Choroid plexus epithelial cell (primary cell): ENCODE measurements around the gene RCAN3.
A peak's percentile ranks its signal among the peaks of the same experiment; 100 is the strongest.

ENCODE experiments used
- DNase-seq: peaks from one replicate; pipeline ENCODE4 v3.0.0-alpha.2; 2010; ENCODE audit warnings: low read depth
- H3K4me3 ChIP-seq: 2 replicates; pipeline ENCODE4 v1.5.1; 2011; ENCODE audit warnings: low read depth, mild to moderate bottlenecking, control low read depth, low read length, moderate library complexity
- CTCF ChIP-seq: conservative IDR thresholded peaks from 2 replicates; pipeline ENCODE4 v1.5.1; 2011; ENCODE audit warnings: low read depth, mild to moderate bottlenecking, control low read depth, inconsistent platforms, low read length, moderate library complexity

RCAN3 gene

GRCh38 chr1:24566236-24566867, 63.7 kb downstream of the RCAN3 start:
- no peak overlapping the region for H3K4me3 ChIP-seq
- TF ChIP-seq CTCF: no peak
- peak; percentile 32 for DNase-seq

DNA sequence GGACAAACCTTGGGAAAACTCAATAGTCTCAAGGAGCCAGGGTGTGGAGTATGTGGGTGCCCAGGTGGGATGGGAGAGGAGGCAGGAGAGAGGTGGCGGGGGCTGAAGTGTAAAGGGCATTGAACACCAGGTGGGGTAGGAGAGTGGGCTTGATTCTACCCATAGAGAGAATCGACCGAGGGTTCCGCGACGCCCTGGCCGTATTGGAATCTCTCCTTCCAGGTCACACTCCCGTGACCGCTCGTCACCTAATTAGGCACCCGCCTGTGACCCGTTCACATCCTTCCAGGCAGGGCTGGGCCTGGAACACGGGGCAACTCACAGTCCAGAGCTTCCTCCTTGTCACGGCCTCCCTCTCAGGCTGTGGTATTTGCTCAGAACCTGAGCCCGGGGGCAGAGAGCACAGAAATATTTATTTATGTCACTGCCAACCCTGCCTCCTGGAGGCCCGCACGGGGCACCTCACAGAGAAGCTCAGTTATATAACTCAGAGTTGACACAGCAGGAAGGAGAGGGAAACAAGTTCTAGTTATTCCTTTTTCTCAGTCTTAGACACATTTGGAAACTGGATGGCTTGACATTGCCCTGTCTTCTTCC, 65.3 kb downstream of the RCAN3 start:
- no peak overlapping the region for H3K4me3 ChIP-seq
- TF ChIP-seq CTCF: no peak
- peak; percentile 15 for DNase-seq

- no peak for DNase-seq
- TF ChIP-seq CTCF: no peak
- H3K4me3 ChIP-seq: no peak overlapping the region
These were observed 65.8 kb downstream of the RCAN3 start for GRCh38 chr1:24568475-24568874.

- no peak for DNase-seq
- no peak overlapping the region for H3K4me3 ChIP-seq
- TF ChIP-seq CTCF: no peak
These were observed 67.9 kb downstream of the RCAN3 start for GRCh38 chr1:24570265-24571125.

GRCh38 chr1:24572301-24572700, 69.7 kb downstream of the RCAN3 start:
- DNase-seq: no peak
- no peak overlapping the region for H3K4me3 ChIP-seq

GRCh38 chr1:24575905-24576587, 73.4 kb downstream of the RCAN3 start:
- no peak for TF ChIP-seq CTCF

More at GRCh38 chr1:24572301-24572700, 69.7 kb downstream of the RCAN3 start:
- no peak for TF ChIP-seq CTCF

More at GRCh38 chr1:24575905-24576587, 73.4 kb downstream of the RCAN3 start:
- DNase-seq: no peak
- H3K4me3 ChIP-seq: no peak overlapping the region
